Measurements from ENCODE around the gene NOTCH1. TPM values are rescaled to one million over a fixed set of nuclear protein-coding genes. Genes with fewer than 3 reads are reported as not detected.

NOTCH1 gene
- total RNA-seq, 3 donors from 2014 or later = 12.6 to 33.8 (median 21.1) TPM

DNA sequence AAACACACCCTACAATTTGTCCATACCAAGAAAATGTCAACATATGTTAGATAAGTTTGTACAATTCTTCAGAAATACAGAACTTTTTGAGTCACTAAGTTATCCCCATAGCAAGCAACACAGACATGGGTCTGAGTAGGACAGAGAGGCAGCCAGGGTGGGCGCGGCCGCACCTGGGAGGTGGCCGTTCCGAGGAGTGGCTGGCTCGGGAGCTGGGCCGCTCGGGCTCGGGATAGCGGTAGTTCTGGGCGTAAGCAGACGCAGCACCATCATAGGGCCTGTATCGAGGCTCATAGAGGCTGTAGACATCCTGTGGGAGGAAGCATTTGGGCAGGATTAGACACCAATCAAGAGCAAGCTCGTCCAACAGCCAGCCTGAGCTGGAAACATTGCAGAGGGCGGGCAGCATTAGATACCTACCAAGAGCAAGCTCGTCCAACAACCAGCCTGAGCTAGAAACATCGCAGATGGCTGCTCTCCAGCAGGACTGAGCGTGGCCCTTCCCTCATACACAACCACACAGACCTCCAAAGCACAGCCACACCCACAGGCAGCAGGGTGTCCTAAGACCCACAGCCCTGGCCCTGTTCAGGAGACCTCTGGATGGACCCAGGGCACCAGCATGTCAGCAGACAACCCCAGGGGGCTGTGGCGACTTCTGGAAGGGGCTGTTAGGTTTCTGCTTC is 73.9 kb downstream of the NOTCH1 start:
- H3K36me3 ChIP-seq = peaks cover 5% of the 10 kb centered on the region
- no peak for DNase-seq (ENCODE audit: low spot score in 2 of 2)
- intact Hi-C loops (cut with DNase I; ENCODE audit: low total_unique reads) = no loop called here
- H3K4me3 ChIP-seq = no peak overlapping the region
- H3K27ac ChIP-seq = no peak overlapping the region
- no peak for TF ChIP-seq POLR2AphosphoS5 (IDR thresholded peaks at IDR 0.05)
- TF ChIP-seq, protein P1, sequence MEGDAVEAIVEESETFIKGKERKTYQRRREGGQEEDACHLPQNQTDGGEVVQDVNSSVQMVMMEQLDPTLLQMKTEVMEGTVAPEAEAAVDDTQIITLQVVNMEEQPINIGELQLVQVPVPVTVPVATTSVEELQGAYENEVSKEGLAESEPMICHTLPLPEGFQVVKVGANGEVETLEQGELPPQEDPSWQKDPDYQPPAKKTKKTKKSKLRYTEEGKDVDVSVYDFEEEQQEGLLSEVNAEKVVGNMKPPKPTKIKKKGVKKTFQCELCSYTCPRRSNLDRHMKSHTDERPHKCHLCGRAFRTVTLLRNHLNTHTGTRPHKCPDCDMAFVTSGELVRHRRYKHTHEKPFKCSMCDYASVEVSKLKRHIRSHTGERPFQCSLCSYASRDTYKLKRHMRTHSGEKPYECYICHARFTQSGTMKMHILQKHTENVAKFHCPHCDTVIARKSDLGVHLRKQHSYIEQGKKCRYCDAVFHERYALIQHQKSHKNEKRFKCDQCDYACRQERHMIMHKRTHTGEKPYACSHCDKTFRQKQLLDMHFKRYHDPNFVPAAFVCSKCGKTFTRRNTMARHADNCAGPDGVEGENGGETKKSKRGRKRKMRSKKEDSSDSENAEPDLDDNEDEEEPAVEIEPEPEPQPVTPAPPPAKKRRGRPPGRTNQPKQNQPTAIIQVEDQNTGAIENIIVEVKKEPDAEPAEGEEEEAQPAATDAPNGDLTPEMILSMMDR (IDR thresholded peaks at IDR 0.05) = no peak
- no peak for TF ChIP-seq POLR2A (IDR thresholded peaks at IDR 0.05)
- H3K4me1 ChIP-seq = no peaks in the 10 kb centered on the region
- H3K27me3 ChIP-seq = no peaks in the 10 kb centered on the region
- no peaks in the 10 kb centered on the region for H3K9me3 ChIP-seq

- Histone ChIP-seq H3K4me1 (no peaks in the 10 kb centered on the region), H3K4me3 (no peak overlapping the region), H3K9me3 (no peaks in the 10 kb centered on the region), H3K36me3 (peaks cover 6% of the 10 kb centered on the region), H3K27ac (no peak overlapping the region), H3K27me3 (no peaks in the 10 kb centered on the region)
- intact Hi-C loops (cut with DNase I; ENCODE audit: low total_unique reads) = no loop called here
- no peak for DNase-seq (ENCODE audit: low spot score in 2 of 2)
- TF ChIP-seq POLR2A (IDR thresholded peaks at IDR 0.05) (no peak), POLR2AphosphoS5 (IDR thresholded peaks at IDR 0.05) (no peak)
These were observed 74.9 kb downstream of the NOTCH1 start for GRCh38 chr9:136470792-136471469.

DNA sequence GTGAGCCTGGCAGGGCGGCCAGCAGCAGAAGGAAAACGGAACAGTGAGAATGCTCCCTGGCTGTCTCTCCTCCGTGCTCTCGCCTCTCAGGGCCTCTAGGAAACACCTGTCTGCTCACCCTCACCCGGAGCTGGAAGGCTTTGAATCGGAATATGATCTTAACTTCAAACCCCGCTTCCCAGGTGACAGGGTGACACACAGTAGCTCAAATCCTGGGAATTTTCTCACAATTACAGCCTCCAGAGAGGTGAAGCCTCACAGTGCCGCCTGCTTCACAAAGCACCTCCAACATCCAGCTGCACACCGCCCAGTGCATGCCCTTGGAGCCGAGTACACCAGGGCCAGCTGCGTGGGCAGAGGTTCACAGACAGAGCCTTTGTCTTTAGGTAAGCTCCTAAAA is 75.5 kb downstream of the NOTCH1 start:
- Histone ChIP-seq H3K36me3 (peaks cover 12% of the 10 kb centered on the region), H3K9me3 (no peaks in the 10 kb centered on the region), H3K27ac (no peak overlapping the region), H3K4me1 (no peaks in the 10 kb centered on the region), H3K4me3 (no peak overlapping the region), H3K27me3 (no peaks in the 10 kb centered on the region)
- TF ChIP-seq, protein P1 (IDR thresholded peaks at IDR 0.05) = no peak
- no peak for TF ChIP-seq POLR2AphosphoS5 (IDR thresholded peaks at IDR 0.05)
- no peak for TF ChIP-seq POLR2A (IDR thresholded peaks at IDR 0.05)
- no peak for DNase-seq (ENCODE audit: low spot score in 2 of 2)
- intact Hi-C loops (cut with DNase I; ENCODE audit: low total_unique reads) = no loop called here

DNA sequence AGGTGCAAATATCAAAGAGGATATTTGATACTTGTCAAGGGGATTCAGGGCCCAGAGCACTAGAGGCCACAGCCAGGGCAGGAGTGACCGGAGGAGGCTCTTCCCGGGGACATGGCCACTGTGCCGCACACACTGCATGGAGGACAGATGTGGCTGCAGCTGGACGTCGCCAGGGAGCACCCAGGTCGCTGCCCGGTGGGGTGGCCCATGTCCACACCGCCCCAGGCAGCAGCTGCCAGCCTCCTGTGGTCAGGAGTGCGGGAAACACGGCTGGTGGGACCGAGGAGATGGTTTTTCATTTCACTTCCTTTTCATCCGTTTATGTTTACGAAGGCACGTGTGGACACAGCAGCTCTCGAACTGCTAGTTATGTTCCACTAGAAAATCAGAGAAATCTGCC is 78.1 kb downstream of the NOTCH1 start:
- H3K36me3 ChIP-seq = peaks cover 20% of the 10 kb centered on the region

GRCh38 chr9:136466155-136466541 is 79.7 kb downstream of the NOTCH1 start:
- no peaks in the 10 kb centered on the region for H3K27me3 ChIP-seq
- intact Hi-C loops (cut with DNase I; ENCODE audit: low total_unique reads) = no loop called here
- no peak for DNase-seq (ENCODE audit: low spot score in 2 of 2)

More for the DNA sequence above, 78.1 kb downstream of the NOTCH1 start:
- DNase-seq (ENCODE audit: low spot score in 2 of 2) = no peak
- Histone ChIP-seq H3K27me3 (no peaks in the 10 kb centered on the region), H3K4me3 (no peak overlapping the region), H3K9me3 (no peaks in the 10 kb centered on the region), H3K27ac (no peak overlapping the region), H3K4me1 (no peaks in the 10 kb centered on the region)
- TF ChIP-seq, protein P1 (IDR thresholded peaks at IDR 0.05) = no peak
- TF ChIP-seq POLR2A (IDR thresholded peaks at IDR 0.05) (no peak), POLR2AphosphoS5 (IDR thresholded peaks at IDR 0.05) (no peak)
- intact Hi-C loops (cut with DNase I; ENCODE audit: low total_unique reads) = no loop called here

More at GRCh38 chr9:136466155-136466541, 79.7 kb downstream of the NOTCH1 start:
- Histone ChIP-seq H3K27ac (no peak overlapping the region), H3K36me3 (peaks cover 20% of the 10 kb centered on the region), H3K4me3 (no peak overlapping the region), H3K4me1 (no peaks in the 10 kb centered on the region), H3K9me3 (no peaks in the 10 kb centered on the region)
- TF ChIP-seq POLR2A (IDR thresholded peaks at IDR 0.05) = no peak
- TF ChIP-seq, protein P1 (IDR thresholded peaks at IDR 0.05) = no peak
- no peak for TF ChIP-seq POLR2AphosphoS5 (IDR thresholded peaks at IDR 0.05)
